ENCODE results near the gene PTPRF.

The PTPRF gene

GRCh38 chr1:43551396-43551888, 20.8 kb downstream of the PTPRF start:
- H3K4me3 ChIP-seq (replicated peaks; ENCODE audit: low read depth, low read length) = no peak overlapping the region
- no peak for DNase-seq (ENCODE audit: extremely low read depth, low read depth)
- TF ChIP-seq CTCF (IDR thresholded peaks at IDR 0.05; ENCODE audit: low read depth, low read length, missing control alignments) = no peak

GRCh38 chr1:43552059-43552742, 21.5 kb downstream of the PTPRF start:
- no peak for DNase-seq (ENCODE audit: extremely low read depth, low read depth)
- H3K4me3 ChIP-seq (replicated peaks; ENCODE audit: low read depth, low read length) = no peak overlapping the region
- TF ChIP-seq CTCF (IDR thresholded peaks at IDR 0.05; ENCODE audit: low read depth, low read length, missing control alignments) = no peak

- no peak for TF ChIP-seq CTCF (IDR thresholded peaks at IDR 0.05; ENCODE audit: low read depth, low read length, missing control alignments)
- no peak for DNase-seq (ENCODE audit: extremely low read depth, low read depth)
Measured at GRCh38 chr1:43552813-43553212, 22.1 kb downstream of the PTPRF start.

GRCh38 chr1:43554444-43554992, 23.8 kb downstream of the PTPRF start:
- no peak overlapping the region for H3K4me3 ChIP-seq (replicated peaks; ENCODE audit: low read depth, low read length)
- no peak for DNase-seq (ENCODE audit: extremely low read depth, low read depth)
- TF ChIP-seq CTCF (IDR thresholded peaks at IDR 0.05; ENCODE audit: low read depth, low read length, missing control alignments) = peak; percentile 71

More at GRCh38 chr1:43552813-43553212, 22.1 kb downstream of the PTPRF start:
- no peak overlapping the region for H3K4me3 ChIP-seq (replicated peaks; ENCODE audit: low read depth, low read length)

- no peak for DNase-seq (ENCODE audit: extremely low read depth, low read depth)
- no peak for TF ChIP-seq CTCF (IDR thresholded peaks at IDR 0.05; ENCODE audit: low read depth, low read length, missing control alignments)
- H3K4me3 ChIP-seq (replicated peaks; ENCODE audit: low read depth, low read length) = no peak overlapping the region
Measured at GRCh38 chr1:43556782-43557181, 26.1 kb downstream of the PTPRF start.

GRCh38 chr1:43557744-43558245, 27.1 kb downstream of the PTPRF start:
- no peak for DNase-seq (ENCODE audit: extremely low read depth, low read depth)
- no peak for TF ChIP-seq CTCF (IDR thresholded peaks at IDR 0.05; ENCODE audit: low read depth, low read length, missing control alignments)
- no peak overlapping the region for H3K4me3 ChIP-seq (replicated peaks; ENCODE audit: low read depth, low read length)

All from HFF-Myc (cell line).